ENCODE results near the gene SERPINB1.

DNA sequence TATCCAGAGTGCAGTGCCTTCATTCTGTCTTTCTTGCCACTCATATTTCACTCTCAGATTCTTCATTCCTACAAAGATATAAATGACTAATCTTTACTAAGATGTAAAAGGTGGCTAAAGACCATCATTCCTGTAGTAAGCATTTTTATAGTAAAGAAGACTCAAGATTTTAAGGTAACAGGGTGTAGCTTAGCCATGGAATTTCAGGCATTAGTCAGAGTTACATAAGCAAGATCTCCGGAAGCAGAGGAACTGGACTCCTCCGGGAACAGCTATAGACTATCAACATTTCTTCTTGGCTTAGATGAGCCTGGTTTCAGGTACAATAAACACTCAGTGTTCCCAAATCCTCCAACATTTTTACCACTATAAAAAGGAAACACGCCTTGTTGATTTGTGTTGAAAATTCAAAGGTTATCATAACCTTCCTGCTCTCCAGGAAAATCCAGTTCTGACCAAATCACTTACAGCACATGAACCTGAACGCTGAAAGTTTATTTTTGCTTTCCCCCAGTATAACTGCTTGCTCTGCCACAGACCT is 23.7 kb downstream of the SERPINB1 start:
- TF ChIP-seq SPI1 (IDR thresholded peaks at IDR 0.05; ENCODE audit: borderline replicate concordance, insufficient read depth, low read depth, low read length) = no peak
- TF ChIP-seq, protein P1, sequence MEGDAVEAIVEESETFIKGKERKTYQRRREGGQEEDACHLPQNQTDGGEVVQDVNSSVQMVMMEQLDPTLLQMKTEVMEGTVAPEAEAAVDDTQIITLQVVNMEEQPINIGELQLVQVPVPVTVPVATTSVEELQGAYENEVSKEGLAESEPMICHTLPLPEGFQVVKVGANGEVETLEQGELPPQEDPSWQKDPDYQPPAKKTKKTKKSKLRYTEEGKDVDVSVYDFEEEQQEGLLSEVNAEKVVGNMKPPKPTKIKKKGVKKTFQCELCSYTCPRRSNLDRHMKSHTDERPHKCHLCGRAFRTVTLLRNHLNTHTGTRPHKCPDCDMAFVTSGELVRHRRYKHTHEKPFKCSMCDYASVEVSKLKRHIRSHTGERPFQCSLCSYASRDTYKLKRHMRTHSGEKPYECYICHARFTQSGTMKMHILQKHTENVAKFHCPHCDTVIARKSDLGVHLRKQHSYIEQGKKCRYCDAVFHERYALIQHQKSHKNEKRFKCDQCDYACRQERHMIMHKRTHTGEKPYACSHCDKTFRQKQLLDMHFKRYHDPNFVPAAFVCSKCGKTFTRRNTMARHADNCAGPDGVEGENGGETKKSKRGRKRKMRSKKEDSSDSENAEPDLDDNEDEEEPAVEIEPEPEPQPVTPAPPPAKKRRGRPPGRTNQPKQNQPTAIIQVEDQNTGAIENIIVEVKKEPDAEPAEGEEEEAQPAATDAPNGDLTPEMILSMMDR (IDR thresholded peaks at IDR 0.05 in 2 of 3, conservative IDR thresholded peaks at IDR 0.05 in 1 of 3; ENCODE audit: control insufficient read depth in 2 of 3, extremely low read depth in 1 of 3, insufficient read depth in 1 of 3, low read depth in 3 of 3, low read length in 3 of 3) = no peak
- TF ChIP-seq SIX5 (IDR thresholded peaks at IDR 0.05; ENCODE audit: low read depth, low read length, severe bottlenecking) = no peak
- TF ChIP-seq, protein P2, sequence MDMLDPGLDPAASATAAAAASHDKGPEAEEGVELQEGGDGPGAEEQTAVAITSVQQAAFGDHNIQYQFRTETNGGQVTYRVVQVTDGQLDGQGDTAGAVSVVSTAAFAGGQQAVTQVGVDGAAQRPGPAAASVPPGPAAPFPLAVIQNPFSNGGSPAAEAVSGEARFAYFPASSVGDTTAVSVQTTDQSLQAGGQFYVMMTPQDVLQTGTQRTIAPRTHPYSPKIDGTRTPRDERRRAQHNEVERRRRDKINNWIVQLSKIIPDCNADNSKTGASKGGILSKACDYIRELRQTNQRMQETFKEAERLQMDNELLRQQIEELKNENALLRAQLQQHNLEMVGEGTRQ (IDR thresholded peaks at IDR 0.05; ENCODE audit: borderline replicate concordance, low read depth, low read length) = no peak
- no peak for TF ChIP-seq FOXK2 (IDR thresholded peaks at IDR 0.05)
